GM12864 (cell line): ENCODE measurements around the gene RHBDD2.
"Not testable (repeated sequence)": the region's sequence is repeated elsewhere in the genome, so short reads cannot be mapped to it uniquely, and the experiment has no call there.

Experiments used
- DNase-seq: peaks from one replicate; pipeline ENCODE4 v3.0.0-alpha.2; 2011; ENCODE audit warnings: low read depth
- H3K4me3 ChIP-seq: 2 replicates; pipeline ENCODE4 v1.5.1; 2011; ENCODE audit warnings: mild to moderate bottlenecking, low read depth, low read length, control low read depth
- TF ChIP-seq, protein P1 (sequence below): IDR thresholded peaks from 2 replicates; pipeline ENCODE4 v1.5.1; 2011; ENCODE audit warnings: low read depth, mild to moderate bottlenecking, moderate library complexity, low read length, control low read depth, inconsistent platforms; ENCODE audit errors: missing control alignments

The RHBDD2 gene

DNA sequence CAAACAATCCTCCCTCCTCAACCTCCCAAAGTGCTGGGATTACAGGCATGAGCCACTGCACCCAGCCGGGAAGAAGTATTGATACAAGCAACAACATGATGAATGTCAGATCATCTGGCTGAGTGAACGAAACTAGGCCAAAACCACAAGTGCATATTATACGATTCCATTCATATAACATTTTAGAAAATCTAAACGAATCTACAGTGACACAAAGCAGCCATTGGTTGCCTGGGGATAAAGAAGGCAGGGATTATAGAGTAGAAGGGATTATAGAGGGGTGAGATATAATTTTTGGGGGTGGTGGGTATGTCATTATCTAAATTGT lies 11.5 kb upstream of the RHBDD2 start:
- no peak overlapping the region for H3K4me3 ChIP-seq
- no peak for DNase-seq
- TF ChIP-seq, protein P1, sequence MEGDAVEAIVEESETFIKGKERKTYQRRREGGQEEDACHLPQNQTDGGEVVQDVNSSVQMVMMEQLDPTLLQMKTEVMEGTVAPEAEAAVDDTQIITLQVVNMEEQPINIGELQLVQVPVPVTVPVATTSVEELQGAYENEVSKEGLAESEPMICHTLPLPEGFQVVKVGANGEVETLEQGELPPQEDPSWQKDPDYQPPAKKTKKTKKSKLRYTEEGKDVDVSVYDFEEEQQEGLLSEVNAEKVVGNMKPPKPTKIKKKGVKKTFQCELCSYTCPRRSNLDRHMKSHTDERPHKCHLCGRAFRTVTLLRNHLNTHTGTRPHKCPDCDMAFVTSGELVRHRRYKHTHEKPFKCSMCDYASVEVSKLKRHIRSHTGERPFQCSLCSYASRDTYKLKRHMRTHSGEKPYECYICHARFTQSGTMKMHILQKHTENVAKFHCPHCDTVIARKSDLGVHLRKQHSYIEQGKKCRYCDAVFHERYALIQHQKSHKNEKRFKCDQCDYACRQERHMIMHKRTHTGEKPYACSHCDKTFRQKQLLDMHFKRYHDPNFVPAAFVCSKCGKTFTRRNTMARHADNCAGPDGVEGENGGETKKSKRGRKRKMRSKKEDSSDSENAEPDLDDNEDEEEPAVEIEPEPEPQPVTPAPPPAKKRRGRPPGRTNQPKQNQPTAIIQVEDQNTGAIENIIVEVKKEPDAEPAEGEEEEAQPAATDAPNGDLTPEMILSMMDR: no peak

DNA sequence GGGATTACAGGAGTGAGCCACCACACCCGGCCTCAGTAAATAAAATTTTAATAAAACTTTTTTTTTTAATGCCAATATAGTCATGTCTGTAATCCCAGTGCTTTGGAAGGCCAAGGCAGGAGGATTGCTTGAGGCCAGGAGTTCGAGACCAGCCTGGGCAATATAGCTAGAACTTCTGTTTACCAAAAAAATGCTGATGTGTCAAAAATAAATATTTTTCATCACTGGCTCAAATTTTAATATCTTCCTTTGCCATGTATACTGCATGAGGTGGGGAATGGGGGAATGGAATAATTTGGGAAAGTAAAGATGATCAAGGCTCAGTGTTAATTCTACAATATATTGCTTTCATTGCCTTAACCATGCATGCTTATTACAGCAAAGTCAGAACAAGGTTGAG lies 10.7 kb upstream of the RHBDD2 start:
- TF ChIP-seq, protein P1: no peak

DNA sequence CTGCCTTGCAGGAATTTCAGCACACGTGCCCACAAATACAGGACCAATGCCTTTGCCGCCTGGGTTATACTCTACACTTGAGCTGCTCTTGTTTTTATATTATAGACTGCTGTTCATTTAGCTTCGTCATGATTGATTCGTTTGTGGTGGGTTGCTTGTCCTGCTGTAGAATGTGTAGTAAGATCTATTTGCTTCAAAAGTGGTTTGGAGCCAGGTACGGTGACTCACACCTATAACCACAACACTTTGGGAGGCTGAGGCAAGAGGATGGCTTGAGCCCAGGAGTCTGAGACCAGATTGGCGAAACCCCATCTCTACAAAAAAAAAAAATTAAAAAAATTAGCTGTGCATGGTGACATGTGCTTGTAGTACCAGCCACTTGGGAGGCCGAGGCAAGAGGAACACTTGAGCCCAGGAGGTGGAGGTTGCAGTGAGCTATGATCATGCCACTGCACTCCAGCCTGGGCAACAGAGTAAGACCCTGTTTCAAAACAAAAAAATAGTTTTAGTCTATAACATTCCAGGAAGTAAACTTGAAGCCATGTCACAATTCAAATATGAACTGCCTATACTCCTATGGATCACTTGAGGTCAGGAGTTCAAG lies 9.0 kb upstream of the RHBDD2 start:
- TF ChIP-seq, protein P1: no peak
- no peak for DNase-seq
- no peak overlapping the region for H3K4me3 ChIP-seq

More for the DNA sequence above, 10.7 kb upstream of the RHBDD2 start:
- no peak overlapping the region for H3K4me3 ChIP-seq
- DNase-seq: no peak

DNA sequence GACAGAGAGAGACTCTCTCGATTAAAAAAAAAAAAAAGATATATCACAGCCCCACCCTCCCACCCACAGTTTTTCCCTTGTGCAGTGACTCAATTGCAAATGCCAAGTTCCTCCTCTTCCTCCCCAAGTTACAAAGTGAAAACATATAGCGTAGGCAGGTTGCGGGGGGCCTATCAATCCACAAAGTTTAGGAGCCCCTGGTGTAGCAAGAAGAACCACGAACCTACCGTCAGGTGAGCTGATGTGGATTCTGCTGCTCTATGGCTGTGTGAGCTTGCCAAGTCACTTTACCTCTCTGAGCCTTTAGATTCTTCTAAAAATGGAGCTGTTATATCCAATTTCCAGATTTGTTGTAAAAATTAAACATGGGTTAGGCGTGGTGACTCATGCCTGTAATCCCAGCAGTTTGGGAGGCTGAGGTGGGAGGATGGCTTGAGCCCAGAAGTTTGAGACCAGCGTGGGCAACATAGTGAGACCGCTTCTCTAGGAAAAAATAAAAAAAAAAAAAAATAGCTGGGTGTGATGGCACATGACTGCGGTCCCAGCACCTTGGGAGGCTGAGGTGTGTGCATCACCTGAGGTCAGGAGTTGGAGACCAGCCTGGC lies 8.2 kb upstream of the RHBDD2 start:
- H3K4me3 ChIP-seq: no peak overlapping the region
- no peak for DNase-seq
- TF ChIP-seq, protein P1: no peak

DNA sequence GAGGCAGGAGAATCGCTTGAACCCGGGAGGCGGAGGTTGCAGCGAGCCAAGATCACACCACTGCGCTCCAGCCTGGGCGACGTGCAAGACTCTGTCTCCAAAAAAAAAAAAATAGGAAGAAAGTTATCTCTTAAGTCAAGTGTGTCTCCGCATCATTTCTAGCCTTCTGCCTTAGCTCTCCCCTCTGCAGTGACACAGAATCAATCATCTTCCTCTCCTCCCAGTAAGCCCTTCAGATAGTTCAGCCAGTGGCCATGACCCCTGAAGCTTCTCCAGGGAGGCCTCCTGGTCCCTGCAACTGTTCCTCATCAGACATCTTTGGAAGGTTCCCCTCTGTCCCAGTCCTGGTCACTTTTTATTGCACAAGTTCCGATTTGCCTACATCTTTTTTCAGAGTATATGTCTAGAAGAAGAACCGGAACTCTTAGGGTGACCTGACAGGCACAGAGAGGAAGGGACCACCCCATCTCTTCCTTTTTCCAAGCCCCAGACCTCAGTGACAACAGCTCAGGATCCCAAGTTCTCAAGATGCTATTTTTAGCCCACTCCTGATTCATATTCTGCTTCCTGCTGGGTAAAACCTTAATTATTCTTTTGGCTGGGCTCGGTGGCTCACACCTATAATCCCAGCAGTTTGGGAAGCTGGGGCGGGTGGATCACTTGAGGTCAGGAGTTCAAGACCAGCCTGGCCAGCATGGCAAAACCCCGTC lies 6.6 kb upstream of the RHBDD2 start:
- TF ChIP-seq, protein P1: no peak
- DNase-seq: no peak
- H3K4me3 ChIP-seq: no peak overlapping the region

DNA sequence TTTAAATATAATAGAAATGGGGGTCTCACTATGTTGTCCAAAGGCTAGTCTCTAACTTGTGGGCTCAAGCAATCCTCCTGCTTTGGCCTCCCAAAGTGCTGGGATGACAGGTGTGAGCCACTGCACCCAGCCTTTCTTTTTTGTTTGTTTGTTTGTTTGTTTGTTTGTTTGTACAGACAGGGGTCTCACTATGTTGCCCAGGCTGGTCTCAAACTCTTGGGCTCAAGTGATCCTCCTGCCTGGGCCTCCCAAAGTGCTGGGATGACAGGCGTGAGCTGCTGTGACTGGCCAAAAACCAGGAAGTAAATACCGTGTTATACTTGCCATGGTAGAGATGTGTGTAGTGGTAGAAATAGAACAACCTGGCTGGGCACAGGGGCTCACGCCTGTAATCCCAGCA lies 4.7 kb upstream of the RHBDD2 start:
- not testable (repeated sequence) for DNase-seq, H3K4me3 ChIP-seq

DNA sequence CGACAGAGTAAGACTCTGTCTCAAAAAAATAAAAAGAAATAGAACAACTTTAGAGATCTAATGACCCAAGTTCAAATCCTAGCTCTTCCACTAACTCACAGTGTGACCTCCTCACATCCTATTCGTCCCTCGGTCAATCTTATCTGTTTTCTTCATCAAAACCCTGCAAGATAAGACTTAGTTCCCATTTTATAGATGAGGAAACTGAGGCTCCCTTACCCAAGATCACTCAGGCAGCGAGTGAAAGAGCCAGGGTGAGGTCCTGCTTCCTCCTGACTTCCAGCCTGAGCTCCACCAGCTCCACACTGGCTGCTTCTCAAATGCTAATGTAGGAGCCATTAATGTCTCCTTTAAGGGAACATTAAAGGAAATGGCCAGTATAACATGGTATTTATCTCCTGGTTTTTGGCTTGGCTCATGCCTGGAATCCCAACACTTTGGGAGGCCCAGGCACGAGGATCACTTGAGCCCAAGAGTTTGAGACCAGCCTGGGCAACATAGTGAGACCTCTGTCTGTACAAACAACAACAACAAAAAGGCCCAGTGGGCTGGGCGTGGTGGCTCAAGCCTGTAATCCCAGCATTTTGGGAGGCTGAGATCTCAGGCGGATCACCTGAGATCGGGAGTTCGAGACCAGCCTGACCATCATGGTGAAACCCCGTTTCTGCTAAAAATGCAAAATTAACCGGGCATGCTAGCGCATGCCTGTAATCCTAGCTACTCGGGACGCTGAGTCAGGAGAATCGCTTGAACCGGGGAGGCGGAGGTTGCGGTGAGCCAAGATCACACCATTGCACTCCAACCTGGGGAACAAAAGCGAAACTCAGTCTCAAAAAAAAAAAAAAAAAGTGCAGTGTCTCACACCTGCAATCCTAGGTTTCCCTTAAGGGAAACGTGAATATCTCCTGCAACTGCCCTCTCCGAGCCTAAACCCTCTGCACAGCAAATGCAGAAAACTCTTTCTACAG lies 3.4 kb upstream of the RHBDD2 start:
- no peak overlapping the region for H3K4me3 ChIP-seq
- TF ChIP-seq, protein P1: no peak
- no peak for DNase-seq
